Measurements from ENCODE around the gene PLEKHG3.
"Not testable (repeated sequence)": the region's sequence is repeated elsewhere in the genome, so short reads cannot be mapped to it uniquely, and the experiment has no call there.

Gene PLEKHG3

GRCh38 chr14:64704143-64704742, at the start of gene PLEKHG3:
TSS of gene PLEKHG3 (plus strand) at chr14:64704424. CDS start at chr14:64727632, 23,208 bp downstream.
- H3K36me3 ChIP-seq (replicated peaks): no peaks in the 10 kb centered on the region
- in situ Hi-C loops (cut with HindIII; ENCODE audit: low pct_ligation_motif_present, low sequenced_read_pairs): no loop called here
- DNase-seq: peak; percentile 61
- H3K4me3 ChIP-seq (ENCODE audit: low read depth, low read length): peak within 1 kb of the TSS; percentile 74
- TF ChIP-seq, protein P1, sequence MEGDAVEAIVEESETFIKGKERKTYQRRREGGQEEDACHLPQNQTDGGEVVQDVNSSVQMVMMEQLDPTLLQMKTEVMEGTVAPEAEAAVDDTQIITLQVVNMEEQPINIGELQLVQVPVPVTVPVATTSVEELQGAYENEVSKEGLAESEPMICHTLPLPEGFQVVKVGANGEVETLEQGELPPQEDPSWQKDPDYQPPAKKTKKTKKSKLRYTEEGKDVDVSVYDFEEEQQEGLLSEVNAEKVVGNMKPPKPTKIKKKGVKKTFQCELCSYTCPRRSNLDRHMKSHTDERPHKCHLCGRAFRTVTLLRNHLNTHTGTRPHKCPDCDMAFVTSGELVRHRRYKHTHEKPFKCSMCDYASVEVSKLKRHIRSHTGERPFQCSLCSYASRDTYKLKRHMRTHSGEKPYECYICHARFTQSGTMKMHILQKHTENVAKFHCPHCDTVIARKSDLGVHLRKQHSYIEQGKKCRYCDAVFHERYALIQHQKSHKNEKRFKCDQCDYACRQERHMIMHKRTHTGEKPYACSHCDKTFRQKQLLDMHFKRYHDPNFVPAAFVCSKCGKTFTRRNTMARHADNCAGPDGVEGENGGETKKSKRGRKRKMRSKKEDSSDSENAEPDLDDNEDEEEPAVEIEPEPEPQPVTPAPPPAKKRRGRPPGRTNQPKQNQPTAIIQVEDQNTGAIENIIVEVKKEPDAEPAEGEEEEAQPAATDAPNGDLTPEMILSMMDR (IDR thresholded peaks at IDR 0.05; ENCODE audit: low read depth, low read length, missing control alignments): no peak
- peak within 1 kb of the TSS; percentile 15 for H3K27ac ChIP-seq
- no peaks in the 10 kb centered on the region for H3K27me3 ChIP-seq (replicated peaks)

DNA sequence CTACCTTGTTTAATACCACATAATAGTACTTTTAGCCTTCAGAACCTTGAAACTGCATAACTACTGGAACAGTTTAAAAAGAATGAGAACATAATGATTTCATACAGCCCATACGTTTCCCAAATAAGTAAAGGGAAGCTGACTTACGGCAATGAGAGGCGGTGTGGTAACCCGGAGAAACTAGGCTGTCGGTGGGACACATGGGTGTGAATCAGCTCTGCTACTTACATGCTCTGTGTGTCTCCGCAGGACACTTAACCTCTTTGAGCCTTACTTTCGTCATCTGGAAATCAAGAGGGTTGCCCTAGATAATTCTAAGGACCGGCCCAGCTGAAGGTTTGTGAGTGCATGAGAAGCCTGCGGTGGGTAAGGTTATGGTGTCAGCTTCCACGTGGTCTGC, 49.3 kb upstream of the PLEKHG3 start:
- Histone ChIP-seq H3K4me3 (ENCODE audit: low read depth, low read length) (no peak overlapping the region), H3K36me3 (replicated peaks) (no peaks in the 10 kb centered on the region), H3K27me3 (replicated peaks) (no peaks in the 10 kb centered on the region), H3K27ac (peak overlapping the region; percentile 81)
- TF ChIP-seq, protein P1 (IDR thresholded peaks at IDR 0.05; ENCODE audit: low read depth, low read length, missing control alignments): no peak
- in situ Hi-C loops (cut with HindIII; ENCODE audit: low pct_ligation_motif_present, low sequenced_read_pairs): no loop called here
- DNase-seq: peak; percentile 91

GRCh38 chr14:64656986-64657385, 47.2 kb upstream of the PLEKHG3 start:
- DNase-seq: no peak
- Histone ChIP-seq H3K27ac (no peak overlapping the region), H3K4me3 (ENCODE audit: low read depth, low read length) (no peak overlapping the region), H3K36me3 (replicated peaks) (no peaks in the 10 kb centered on the region), H3K27me3 (replicated peaks) (no peaks in the 10 kb centered on the region)
- in situ Hi-C loops (cut with HindIII; ENCODE audit: low pct_ligation_motif_present, low sequenced_read_pairs): no loop called here
- TF ChIP-seq, protein P1 (IDR thresholded peaks at IDR 0.05; ENCODE audit: low read depth, low read length, missing control alignments): no peak

DNA sequence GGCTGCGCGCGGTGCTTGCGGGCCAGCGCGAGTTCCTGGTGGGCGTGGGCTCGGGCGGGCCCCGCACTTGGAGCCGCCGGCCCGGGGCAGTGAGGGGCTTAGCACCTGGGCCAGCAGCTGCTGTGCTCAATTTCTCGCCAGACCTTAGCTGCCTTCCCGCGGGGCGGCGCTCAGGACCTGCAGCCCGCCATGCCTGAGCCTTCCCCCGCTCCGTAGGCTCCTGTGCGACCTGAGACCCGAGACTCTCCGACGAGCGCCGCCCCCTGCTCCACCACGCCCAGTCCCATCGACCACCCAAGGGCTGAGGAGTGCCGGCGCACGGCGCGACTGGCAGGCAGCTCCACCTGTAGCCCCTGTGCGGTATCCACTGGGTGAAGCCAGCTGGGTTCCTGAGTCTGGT, 46.0 kb upstream of the PLEKHG3 start:
- H3K36me3 ChIP-seq (replicated peaks): no peaks in the 10 kb centered on the region
- TF ChIP-seq, protein P1 (IDR thresholded peaks at IDR 0.05; ENCODE audit: low read depth, low read length, missing control alignments): no peak
- H3K27me3 ChIP-seq (replicated peaks): no peaks in the 10 kb centered on the region
- no peak for DNase-seq
- H3K4me3 ChIP-seq (ENCODE audit: low read depth, low read length): no peak overlapping the region
- H3K27ac ChIP-seq: no peak overlapping the region
- in situ Hi-C loops (cut with HindIII; ENCODE audit: low pct_ligation_motif_present, low sequenced_read_pairs): no loop called here

- DNase-seq; H3K27ac ChIP-seq; H3K27me3 ChIP-seq (replicated peaks); H3K36me3 ChIP-seq (replicated peaks); in situ Hi-C loops (cut with HindIII; ENCODE audit: low pct_ligation_motif_present, low sequenced_read_pairs); H3K4me3 ChIP-seq (ENCODE audit: low read depth, low read length): not testable (repeated sequence)
Observed at GRCh38 chr14:64658700-64659264, 45.4 kb upstream of the PLEKHG3 start.

- TF ChIP-seq, protein P1 (IDR thresholded peaks at IDR 0.05; ENCODE audit: low read depth, low read length, missing control alignments): no peak
- Histone ChIP-seq H3K27me3 (replicated peaks) (no peaks in the 10 kb centered on the region), H3K36me3 (replicated peaks) (no peaks in the 10 kb centered on the region), H3K27ac (no peak overlapping the region), H3K4me3 (ENCODE audit: low read depth, low read length) (no peak overlapping the region)
- in situ Hi-C loops (cut with HindIII; ENCODE audit: low pct_ligation_motif_present, low sequenced_read_pairs): no loop called here
- no peak for DNase-seq
Observed at GRCh38 chr14:64659366-64659765, 44.9 kb upstream of the PLEKHG3 start.

Measured in brain microvascular endothelial cell (primary cell).